OCI-LY1 (cell line): ENCODE results near the gene SYCP1.

ENCODE experiments used
- H2AFZ ChIP-seq: fragments of 200-600 bp; sonication (generic), shearing (Covaris generic); 2 replicates; pipeline ENCODE4 v1.6.0; 2014; ENCODE audit warnings: antibody characterized with exemption, mild to moderate bottlenecking, low read length
- H3F3A ChIP-seq: fragments of 200-600 bp; sonication (generic), shearing (Covaris generic); 2 replicates; pipeline ENCODE4 v1.6.0; 2014; ENCODE audit warnings: mild to moderate bottlenecking, antibody characterized with exemption, low read length, moderate library complexity; ENCODE audit not compliant: insufficient read depth
- H3K27ac ChIP-seq: fragments of 200-600 bp; sonication (generic); 2 replicates; pipeline ENCODE4 v1.5.1; 2014; ENCODE audit warnings: low read length, mixed run types, mild to moderate bottlenecking, low read depth; ENCODE audit not compliant: poor library complexity, severe bottlenecking
- H3K27me3 ChIP-seq: fragments of 200-600 bp; sonication (generic); 2 replicates; pipeline ENCODE4 v1.6.0; 2014; ENCODE audit warnings: antibody characterized with exemption, mild to moderate bottlenecking, low read length, moderate library complexity; ENCODE audit not compliant: insufficient read depth
- H3K36me3 ChIP-seq: fragments of 200-600 bp; sonication (generic); 2 replicates; pipeline ENCODE4 v1.6.1; 2014; ENCODE audit warnings: mild to moderate bottlenecking, antibody characterized with exemption, low read length, moderate library complexity, mixed read lengths; ENCODE audit not compliant: insufficient read depth
- H3K4me1 ChIP-seq: fragments of 200-600 bp; sonication (generic); 2 replicates; pipeline ENCODE4 v1.5.1; 2014; ENCODE audit warnings: mild to moderate bottlenecking, low read length, moderate library complexity; ENCODE audit not compliant: insufficient read depth, severe bottlenecking
- H3K4me2 ChIP-seq: fragments of 200-600 bp; sonication (generic), shearing (Covaris generic); 2 replicates; pipeline ENCODE4 v1.6.1; 2014; ENCODE audit warnings: low read length
- H3K4me3 ChIP-seq: fragments of 200-600 bp; sonication (generic); 2 replicates; pipeline ENCODE4 v1.5.1; 2014; ENCODE audit warnings: low read length, low read depth, mild to moderate bottlenecking, mixed read lengths; ENCODE audit not compliant: poor library complexity, severe bottlenecking
- H3K79me2 ChIP-seq: fragments of 200-600 bp; shearing (Covaris generic); 2 replicates; pipeline ENCODE4 v1.6.1; 2016; ENCODE audit warnings: mixed run types, low read length, mixed read lengths; ENCODE audit not compliant: insufficient read depth
- H3K9ac ChIP-seq: fragments of 200-600 bp; sonication (generic), shearing (Covaris generic); 2 replicates; pipeline ENCODE4 v1.6.1; 2014; ENCODE audit warnings: mild to moderate bottlenecking, low read length, mixed read lengths
- H3K9me2 ChIP-seq: fragments of 200-600 bp; sonication (generic), shearing (Covaris generic); 2 replicates; pipeline ENCODE4 v1.6.1; 2014; ENCODE audit warnings: low read depth, mild to moderate bottlenecking, low read length, mixed read lengths
- H3K9me3 ChIP-seq: fragments of 200-600 bp; shearing (Covaris generic); 2 replicates; pipeline ENCODE4 v1.6.1; 2014; ENCODE audit warnings: low read length, mixed read lengths
- H4K20me1 ChIP-seq: fragments of 200-600 bp; sonication (generic), shearing (Covaris generic); 2 replicates; pipeline ENCODE4 v1.6.0; 2016; ENCODE audit warnings: mild to moderate bottlenecking, low read length; ENCODE audit not compliant: insufficient read depth
- CTCF ChIP-seq: fragments of 200-600 bp; sonication (generic), shearing (Covaris generic); IDR thresholded peaks from 2 replicates; pipeline ENCODE4 v1.5.1; 2017; ENCODE audit warnings: mild to moderate bottlenecking, antibody characterized with exemption, low read length, moderate library complexity, mixed read lengths
- EZH2 ChIP-seq: fragments of 200-600 bp; sonication (generic), shearing (Covaris generic); IDR thresholded peaks from 2 replicates; pipeline ENCODE4 v1.8.0; 2017; ENCODE audit warnings: borderline replicate concordance, mixed run types, mild to moderate bottlenecking, antibody characterized with exemption, low read length, moderate library complexity, mixed read lengths

The SYCP1 gene

GRCh38 chr1:114861384-114861783, 6.7 kb downstream of the SYCP1 start:
- Histone ChIP-seq H2AFZ (no peak overlapping the region), H3K4me2 (no peak overlapping the region), H4K20me1 (no peaks in the 10 kb centered on the region), H3K27ac (no peak overlapping the region), H3K36me3 (no peaks in the 10 kb centered on the region), H3K9me3 (no peaks in the 10 kb centered on the region), H3F3A (no peaks in the 10 kb centered on the region), H3K4me3 (no peak overlapping the region), H3K27me3 (no peaks in the 10 kb centered on the region), H3K79me2 (no peaks in the 10 kb centered on the region), H3K9ac (no peak overlapping the region), H3K9me2 (no peaks in the 10 kb centered on the region), H3K4me1 (no peaks in the 10 kb centered on the region)
- no peak for TF ChIP-seq CTCF
- no peak for TF ChIP-seq EZH2

GRCh38 chr1:114892194-114892918, 37.7 kb downstream of the SYCP1 start:
- no peak overlapping the region for H3K9ac ChIP-seq
- no peaks in the 10 kb centered on the region for H3K9me3 ChIP-seq
- no peaks in the 10 kb centered on the region for H3K4me1 ChIP-seq
- H4K20me1 ChIP-seq: no peaks in the 10 kb centered on the region
- no peaks in the 10 kb centered on the region for H3K79me2 ChIP-seq
- H3K27ac ChIP-seq: no peak overlapping the region
- H3K4me3 ChIP-seq: no peak overlapping the region
- no peaks in the 10 kb centered on the region for H3F3A ChIP-seq
- no peaks in the 10 kb centered on the region for H3K9me2 ChIP-seq
- no peak overlapping the region for H3K4me2 ChIP-seq
- TF ChIP-seq EZH2 (no peak), CTCF (no peak)
- H3K27me3 ChIP-seq: no peaks in the 10 kb centered on the region
- no peak overlapping the region for H2AFZ ChIP-seq
- H3K36me3 ChIP-seq: no peaks in the 10 kb centered on the region

GRCh38 chr1:114896795-114897194, 42.1 kb downstream of the SYCP1 start:
- Histone ChIP-seq H3K27ac (no peak overlapping the region), H2AFZ (no peak overlapping the region), H3K27me3 (no peaks in the 10 kb centered on the region), H3F3A (no peaks in the 10 kb centered on the region), H3K4me1 (no peaks in the 10 kb centered on the region), H4K20me1 (no peaks in the 10 kb centered on the region), H3K9me2 (no peaks in the 10 kb centered on the region), H3K36me3 (no peaks in the 10 kb centered on the region), H3K9ac (no peak overlapping the region), H3K9me3 (no peaks in the 10 kb centered on the region), H3K4me2 (no peak overlapping the region), H3K4me3 (no peak overlapping the region), H3K79me2 (no peaks in the 10 kb centered on the region)
- TF ChIP-seq EZH2: no peak
- TF ChIP-seq CTCF: no peak
